ENCODE results near the gene SLC19A1.

Gene SLC19A1

GRCh38 chr21:45489722-45489982 lies 52.6 kb downstream of the SLC19A1 start:
- no peak overlapping the region for H2AFZ ChIP-seq (ENCODE audit: low read depth, low read length)
- H3K36me3 ChIP-seq (ENCODE audit: insufficient read depth, low read length), result no peaks in the 10 kb centered on the region
- peaks cover 22% of the 10 kb centered on the region for H3K4me1 ChIP-seq (ENCODE audit: insufficient read depth, low read length)
- H3K4me3 ChIP-seq (ENCODE audit: low read length), result no peak overlapping the region
- no peaks in the 10 kb centered on the region for H3K9me3 ChIP-seq (ENCODE audit: low read length)
- H3K27me3 ChIP-seq (ENCODE audit: insufficient read depth, low read length), result no peaks in the 10 kb centered on the region

GRCh38 chr21:45488931-45489721 lies 53.1 kb downstream of the SLC19A1 start:
- no peak overlapping the region for H3K4me3 ChIP-seq (ENCODE audit: low read length)
- no peak overlapping the region for H2AFZ ChIP-seq (ENCODE audit: low read depth, low read length)
- H3K9me3 ChIP-seq (ENCODE audit: low read length), result no peaks in the 10 kb centered on the region
- no peaks in the 10 kb centered on the region for H3K27me3 ChIP-seq (ENCODE audit: insufficient read depth, low read length)
- peaks cover 22% of the 10 kb centered on the region for H3K4me1 ChIP-seq (ENCODE audit: insufficient read depth, low read length)
- H3K36me3 ChIP-seq (ENCODE audit: insufficient read depth, low read length), result no peaks in the 10 kb centered on the region

- Histone ChIP-seq H2AFZ (ENCODE audit: low read depth, low read length) (no peak overlapping the region), H3K36me3 (ENCODE audit: insufficient read depth, low read length) (no peaks in the 10 kb centered on the region), H3K9me3 (ENCODE audit: low read length) (no peaks in the 10 kb centered on the region), H3K4me1 (ENCODE audit: insufficient read depth, low read length) (peaks cover 22% of the 10 kb centered on the region), H3K27me3 (ENCODE audit: insufficient read depth, low read length) (no peaks in the 10 kb centered on the region), H3K4me3 (ENCODE audit: low read length) (no peak overlapping the region)
These were observed 54.2 kb downstream of the SLC19A1 start for GRCh38 chr21:45487891-45488600.

GRCh38 chr21:45487161-45487806 lies 55.0 kb downstream of the SLC19A1 start:
- Histone ChIP-seq H3K27me3 (ENCODE audit: insufficient read depth, low read length) (no peaks in the 10 kb centered on the region), H3K4me1 (ENCODE audit: insufficient read depth, low read length) (peaks cover 22% of the 10 kb centered on the region), H3K4me3 (ENCODE audit: low read length) (no peak overlapping the region), H2AFZ (ENCODE audit: low read depth, low read length) (no peak overlapping the region), H3K36me3 (ENCODE audit: insufficient read depth, low read length) (no peaks in the 10 kb centered on the region), H3K9me3 (ENCODE audit: low read length) (no peaks in the 10 kb centered on the region)

GRCh38 chr21:45486443-45487160 lies 55.6 kb downstream of the SLC19A1 start:
- H3K27me3 ChIP-seq (ENCODE audit: insufficient read depth, low read length), result no peaks in the 10 kb centered on the region
- no peaks in the 10 kb centered on the region for H3K36me3 ChIP-seq (ENCODE audit: insufficient read depth, low read length)
- no peak overlapping the region for H2AFZ ChIP-seq (ENCODE audit: low read depth, low read length)
- H3K9me3 ChIP-seq (ENCODE audit: low read length), result no peaks in the 10 kb centered on the region
- peaks cover 22% of the 10 kb centered on the region for H3K4me1 ChIP-seq (ENCODE audit: insufficient read depth, low read length)
- no peak overlapping the region for H3K4me3 ChIP-seq (ENCODE audit: low read length)

GRCh38 chr21:45485686-45486442 lies 56.4 kb downstream of the SLC19A1 start:
- Histone ChIP-seq H3K4me1 (ENCODE audit: insufficient read depth, low read length) (peaks cover 22% of the 10 kb centered on the region), H2AFZ (ENCODE audit: low read depth, low read length) (no peak overlapping the region), H3K9me3 (ENCODE audit: low read length) (no peaks in the 10 kb centered on the region), H3K36me3 (ENCODE audit: insufficient read depth, low read length) (no peaks in the 10 kb centered on the region), H3K4me3 (ENCODE audit: low read length) (no peak overlapping the region), H3K27me3 (ENCODE audit: insufficient read depth, low read length) (no peaks in the 10 kb centered on the region)

- no peaks in the 10 kb centered on the region for H3K27me3 ChIP-seq (ENCODE audit: insufficient read depth, low read length)
- no peak overlapping the region for H2AFZ ChIP-seq (ENCODE audit: low read depth, low read length)
- H3K4me3 ChIP-seq (ENCODE audit: low read length), result no peak overlapping the region
- H3K4me1 ChIP-seq (ENCODE audit: insufficient read depth, low read length), result peaks cover 20% of the 10 kb centered on the region
- no peaks in the 10 kb centered on the region for H3K36me3 ChIP-seq (ENCODE audit: insufficient read depth, low read length)
- H3K9me3 ChIP-seq (ENCODE audit: low read length), result no peaks in the 10 kb centered on the region
These were observed 57.9 kb downstream of the SLC19A1 start for GRCh38 chr21:45484318-45484717.

- Histone ChIP-seq H3K9me3 (ENCODE audit: low read length) (no peaks in the 10 kb centered on the region), H3K36me3 (ENCODE audit: insufficient read depth, low read length) (no peaks in the 10 kb centered on the region), H3K4me1 (ENCODE audit: insufficient read depth, low read length) (peaks cover 9% of the 10 kb centered on the region), H2AFZ (ENCODE audit: low read depth, low read length) (no peak overlapping the region), H3K4me3 (ENCODE audit: low read length) (no peak overlapping the region), H3K27me3 (ENCODE audit: insufficient read depth, low read length) (no peaks in the 10 kb centered on the region)
These were observed 59.1 kb downstream of the SLC19A1 start for GRCh38 chr21:45482899-45483821.

- H3K27me3 ChIP-seq (ENCODE audit: insufficient read depth, low read length), result no peaks in the 10 kb centered on the region
- H3K9me3 ChIP-seq (ENCODE audit: low read length), result no peaks in the 10 kb centered on the region
- peaks cover 2% of the 10 kb centered on the region for H3K4me1 ChIP-seq (ENCODE audit: insufficient read depth, low read length)
- no peak overlapping the region for H2AFZ ChIP-seq (ENCODE audit: low read depth, low read length)
- no peaks in the 10 kb centered on the region for H3K36me3 ChIP-seq (ENCODE audit: insufficient read depth, low read length)
- H3K4me3 ChIP-seq (ENCODE audit: low read length), result no peak overlapping the region
These were observed 60.0 kb downstream of the SLC19A1 start for GRCh38 chr21:45481977-45482898.

- H3K36me3 ChIP-seq (ENCODE audit: insufficient read depth, low read length), result no peaks in the 10 kb centered on the region
- no peaks in the 10 kb centered on the region for H3K9me3 ChIP-seq (ENCODE audit: low read length)
- no peaks in the 10 kb centered on the region for H3K27me3 ChIP-seq (ENCODE audit: insufficient read depth, low read length)
- H3K4me1 ChIP-seq (ENCODE audit: insufficient read depth, low read length), result peaks cover 2% of the 10 kb centered on the region
- H3K4me3 ChIP-seq (ENCODE audit: low read length), result no peak overlapping the region
- no peak overlapping the region for H2AFZ ChIP-seq (ENCODE audit: low read depth, low read length)
These were observed 60.7 kb downstream of the SLC19A1 start for GRCh38 chr21:45481566-45481965.

Data from neuron (in vitro differentiated cells).